22Rv1 (cell line): ENCODE results near the gene MAP4K5.

Source experiments
- H3K27ac ChIP-seq: fragments of 450-650 bp; 2 replicates; pipeline ENCODE4 v1.5.1; 2017
- ZFX ChIP-seq: fragments of 450-650 bp; IDR thresholded peaks from 2 replicates; pipeline ENCODE4 v1.6.1; 2017; ENCODE audit warnings: antibody characterized with exemption, borderline replicate concordance
- TF ChIP-seq, protein P1 (sequence below): fragments of 450-650 bp; IDR thresholded peaks from 2 replicates; pipeline ENCODE4 v1.5.1; 2017; ENCODE audit warnings: mild to moderate bottlenecking

MAP4K5 gene

DNA sequence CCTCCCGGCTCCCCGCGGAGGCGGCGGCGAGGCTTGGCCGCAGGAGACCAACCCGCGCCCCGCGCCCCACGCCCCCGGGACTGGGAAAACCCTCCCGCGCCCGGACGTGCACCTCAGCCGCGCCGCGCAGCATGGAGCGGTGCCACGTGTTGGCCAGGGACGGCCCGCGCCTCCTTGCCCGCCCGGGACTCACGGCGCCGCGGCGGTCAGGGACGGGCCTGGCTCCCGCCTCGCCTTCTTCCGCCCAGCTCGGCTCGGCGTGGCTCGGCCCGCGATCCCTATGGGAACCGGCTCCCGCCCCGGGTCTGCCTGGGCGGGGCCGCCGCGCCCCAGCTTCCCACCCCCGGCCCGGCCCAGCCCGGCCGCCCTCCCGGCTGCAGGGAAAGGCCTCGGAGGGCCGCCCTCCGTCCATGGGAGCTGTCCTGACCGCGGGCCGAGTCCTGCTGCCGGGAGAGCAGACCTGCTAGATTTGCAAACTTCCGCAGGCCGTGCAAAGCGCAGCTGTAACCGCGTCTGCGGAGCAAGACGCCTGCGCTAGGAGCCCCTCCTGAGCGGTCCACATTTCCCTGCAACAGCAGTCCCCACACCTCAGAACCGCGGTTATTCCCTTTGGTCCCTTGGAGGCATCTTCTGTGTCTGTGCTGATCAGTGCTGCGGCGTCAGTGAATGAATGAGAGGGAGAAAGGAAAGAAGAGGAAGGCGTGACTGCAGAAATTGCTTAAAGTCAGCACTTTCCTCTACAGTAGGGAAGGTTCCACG is 135.6 kb downstream of the MAP4K5 start, which contains the start of gene CDKL1:
CDKL1 (minus strand) TSS at position 251 of the 759 bp plus-strand sequence. CDS start 1,013 bp downstream, outside the sequence.
- no peak for TF ChIP-seq ZFX
- TF ChIP-seq, protein P1, sequence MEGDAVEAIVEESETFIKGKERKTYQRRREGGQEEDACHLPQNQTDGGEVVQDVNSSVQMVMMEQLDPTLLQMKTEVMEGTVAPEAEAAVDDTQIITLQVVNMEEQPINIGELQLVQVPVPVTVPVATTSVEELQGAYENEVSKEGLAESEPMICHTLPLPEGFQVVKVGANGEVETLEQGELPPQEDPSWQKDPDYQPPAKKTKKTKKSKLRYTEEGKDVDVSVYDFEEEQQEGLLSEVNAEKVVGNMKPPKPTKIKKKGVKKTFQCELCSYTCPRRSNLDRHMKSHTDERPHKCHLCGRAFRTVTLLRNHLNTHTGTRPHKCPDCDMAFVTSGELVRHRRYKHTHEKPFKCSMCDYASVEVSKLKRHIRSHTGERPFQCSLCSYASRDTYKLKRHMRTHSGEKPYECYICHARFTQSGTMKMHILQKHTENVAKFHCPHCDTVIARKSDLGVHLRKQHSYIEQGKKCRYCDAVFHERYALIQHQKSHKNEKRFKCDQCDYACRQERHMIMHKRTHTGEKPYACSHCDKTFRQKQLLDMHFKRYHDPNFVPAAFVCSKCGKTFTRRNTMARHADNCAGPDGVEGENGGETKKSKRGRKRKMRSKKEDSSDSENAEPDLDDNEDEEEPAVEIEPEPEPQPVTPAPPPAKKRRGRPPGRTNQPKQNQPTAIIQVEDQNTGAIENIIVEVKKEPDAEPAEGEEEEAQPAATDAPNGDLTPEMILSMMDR = no peak
- H3K27ac ChIP-seq = peak within 1 kb of the TSS; percentile 93

- H3K27ac ChIP-seq = peak overlapping the region; percentile 93; the same call in 1 of the 2 replicates
- TF ChIP-seq, protein P1 = no peak
- no peak for TF ChIP-seq ZFX
These were observed 136.9 kb downstream of the MAP4K5 start for GRCh38 chr14:50395448-50395847.

- TF ChIP-seq, protein P1 = no peak
- no peak for TF ChIP-seq ZFX
These were observed 137.7 kb downstream of the MAP4K5 start for GRCh38 chr14:50394713-50395112.

DNA sequence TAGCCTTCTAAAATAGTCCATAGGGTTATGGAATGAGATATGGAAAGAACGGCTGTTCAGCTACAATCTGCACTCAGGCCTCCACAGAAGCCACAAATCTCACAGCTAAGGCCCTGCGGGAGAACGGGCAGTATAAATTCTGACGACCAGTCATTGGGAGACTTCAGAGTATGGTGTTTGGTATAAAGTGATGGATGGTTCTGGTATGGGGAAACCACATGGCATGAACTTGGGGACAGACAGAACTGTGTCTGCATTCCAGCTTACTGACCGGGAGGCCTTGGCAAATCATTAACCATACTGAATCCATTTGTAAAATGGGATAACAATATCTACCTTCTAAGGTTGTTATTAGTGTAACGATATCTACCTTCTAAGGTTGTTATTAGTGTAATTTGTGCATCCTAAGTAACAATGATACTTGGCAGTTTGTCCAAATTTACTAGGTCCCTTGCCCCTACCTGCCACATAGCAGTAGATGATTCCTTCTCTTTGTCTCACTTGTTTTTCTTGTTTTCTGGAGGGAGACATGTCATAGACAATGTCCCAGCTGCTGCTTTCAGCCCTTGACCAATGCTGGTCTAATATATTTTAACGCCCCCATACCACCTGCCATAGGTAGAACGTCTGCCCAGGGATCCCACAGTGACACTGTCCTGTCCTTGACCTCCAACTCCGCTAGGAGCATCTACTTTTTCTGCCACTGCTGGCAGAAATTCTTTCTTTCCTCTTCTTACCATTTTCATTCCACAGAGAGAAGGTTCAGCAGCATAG is 142.5 kb downstream of the MAP4K5 start:
- peak overlapping the region; percentile 70 for H3K27ac ChIP-seq
- TF ChIP-seq, protein P1 = no peak
- TF ChIP-seq ZFX = no peak

More at GRCh38 chr14:50394713-50395112, 137.7 kb downstream of the MAP4K5 start:
- H3K27ac ChIP-seq = no peak overlapping the region

DNA sequence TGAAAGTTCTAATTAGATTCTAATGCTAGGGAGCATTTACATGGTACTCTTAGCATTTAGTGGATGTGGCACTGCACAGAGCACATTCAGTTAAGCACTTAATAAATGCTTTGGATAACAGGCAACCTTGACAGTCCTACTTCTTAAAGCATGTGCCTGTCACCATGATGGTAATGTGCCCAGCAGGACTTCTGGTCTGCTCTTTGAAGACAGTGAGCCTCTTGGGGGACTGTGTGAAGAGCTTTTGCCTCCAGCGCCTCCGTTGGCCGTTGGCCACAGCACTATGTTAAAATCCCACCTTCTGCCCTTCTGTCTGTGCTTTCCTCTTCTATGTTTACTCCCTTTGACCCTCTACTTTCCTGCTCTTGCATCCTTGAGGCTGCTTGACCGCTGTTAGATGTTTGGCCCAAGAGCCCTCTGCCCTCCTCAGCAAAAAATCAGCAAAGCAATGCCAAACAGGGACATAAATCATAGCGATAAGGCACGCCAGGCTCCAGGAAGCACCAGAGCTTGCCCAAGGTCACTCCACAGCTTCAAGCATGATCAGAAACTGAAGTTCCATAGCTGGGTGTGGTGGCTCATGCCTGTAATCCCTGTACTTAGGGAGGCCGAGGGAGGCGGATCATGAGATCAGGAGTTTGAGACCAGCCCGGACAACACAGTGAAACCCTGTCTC is 144.0 kb downstream of the MAP4K5 start:
- TF ChIP-seq, protein P1 = no peak
- no peak for TF ChIP-seq ZFX
- no peak overlapping the region for H3K27ac ChIP-seq

DNA sequence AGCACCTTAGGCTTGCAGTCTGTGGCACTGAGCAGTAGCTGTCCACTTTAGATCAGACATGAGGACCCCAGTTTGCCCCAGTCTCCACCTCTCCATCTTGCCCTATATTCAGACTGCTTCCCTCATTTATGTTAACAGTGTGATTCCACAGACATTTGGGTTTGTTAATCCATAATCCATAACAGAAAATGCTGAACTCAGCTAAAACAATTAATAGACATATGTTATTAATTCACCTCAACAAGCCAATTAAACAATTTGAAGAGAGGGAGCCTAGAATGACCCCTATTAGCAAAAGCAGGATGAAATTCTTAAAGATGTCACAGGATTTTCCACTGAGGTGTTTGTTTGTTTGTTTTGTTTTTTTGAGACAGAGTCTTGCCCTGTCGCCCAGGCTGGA is 144.8 kb downstream of the MAP4K5 start:
- no peak overlapping the region for H3K27ac ChIP-seq
- no peak for TF ChIP-seq ZFX
- TF ChIP-seq, protein P1 = no peak
